Osteoblast (primary cell): ENCODE measurements around the gene PLEKHO2. TPM values are rescaled to one million over a fixed set of nuclear protein-coding genes. Genes with fewer than 3 reads are reported as not detected.

Experiments used
- DNase-seq: peaks from one replicate; pipeline ENCODE4 v3.0.0; 2011; ENCODE audit warnings: low spot score, mixed read lengths; ENCODE audit not compliant: insufficient read length; ENCODE audit errors: missing footprints
- H2AFZ ChIP-seq: 2 replicates; pipeline ENCODE4 v1.6.0; 2011; ENCODE audit warnings: mild to moderate bottlenecking, low read length
- H3K27ac ChIP-seq: 2 replicates; pipeline ENCODE4 v1.5.1; 2011; ENCODE audit warnings: mild to moderate bottlenecking, low read depth, low read length, moderate library complexity
- H3K27me3 ChIP-seq: 2 replicates; pipeline ENCODE4 v1.6.0; 2012; ENCODE audit warnings: mild to moderate bottlenecking, control low read depth, inconsistent platforms, low read length, moderate library complexity; ENCODE audit not compliant: insufficient read depth
- H3K36me3 ChIP-seq: 2 replicates; pipeline ENCODE4 v1.5.1; 2011; ENCODE audit warnings: mild to moderate bottlenecking, low read length, control low read depth, moderate library complexity; ENCODE audit not compliant: insufficient read depth
- H3K4me1 ChIP-seq: 2 replicates; pipeline ENCODE4 v1.5.1; 2011; ENCODE audit warnings: mild to moderate bottlenecking, low read length, control low read depth, moderate library complexity; ENCODE audit not compliant: insufficient read depth
- H3K4me2 ChIP-seq: 2 replicates; pipeline ENCODE4 v1.6.0; 2011; ENCODE audit warnings: mild to moderate bottlenecking, low read length; ENCODE audit not compliant: insufficient read depth
- H3K4me3 ChIP-seq: fragments of 200-600 bp; sonication (generic); 3 replicates; pipeline ENCODE4 v1.5.1; 2012; ENCODE audit warnings: mild to moderate bottlenecking, low read length, inconsistent platforms; ENCODE audit not compliant: insufficient read depth
- H3K79me2 ChIP-seq: 2 replicates; pipeline ENCODE4 v1.6.0; 2012; ENCODE audit warnings: mild to moderate bottlenecking, low read length, control low read depth, inconsistent platforms; ENCODE audit not compliant: insufficient read depth
- H3K9me3 ChIP-seq: 2 replicates; pipeline ENCODE4 v1.5.1; 2011; ENCODE audit warnings: low read depth, low read length, control low read depth
- H4K20me1 ChIP-seq: 2 replicates; pipeline ENCODE4 v1.6.0; 2012; ENCODE audit warnings: mild to moderate bottlenecking, low read length, control low read depth; ENCODE audit not compliant: insufficient read depth
- total RNA-seq: library from RNA; depleted of rRNA; stranded (reverse); fragments of >200 nt; gene quantifications from 2 replicates; pipeline ENCODE4 v1.2.3, GENCODE V29; 2012
- TF ChIP-seq, protein P1 (sequence below): IDR thresholded peaks from 2 replicates; pipeline ENCODE4 v1.5.1; 2011; ENCODE audit warnings: mild to moderate bottlenecking, low read depth, low read length, moderate library complexity; ENCODE audit errors: extremely low read depth

Gene PLEKHO2
- total RNA-seq, 1 donor: 41.6 TPM

DNA sequence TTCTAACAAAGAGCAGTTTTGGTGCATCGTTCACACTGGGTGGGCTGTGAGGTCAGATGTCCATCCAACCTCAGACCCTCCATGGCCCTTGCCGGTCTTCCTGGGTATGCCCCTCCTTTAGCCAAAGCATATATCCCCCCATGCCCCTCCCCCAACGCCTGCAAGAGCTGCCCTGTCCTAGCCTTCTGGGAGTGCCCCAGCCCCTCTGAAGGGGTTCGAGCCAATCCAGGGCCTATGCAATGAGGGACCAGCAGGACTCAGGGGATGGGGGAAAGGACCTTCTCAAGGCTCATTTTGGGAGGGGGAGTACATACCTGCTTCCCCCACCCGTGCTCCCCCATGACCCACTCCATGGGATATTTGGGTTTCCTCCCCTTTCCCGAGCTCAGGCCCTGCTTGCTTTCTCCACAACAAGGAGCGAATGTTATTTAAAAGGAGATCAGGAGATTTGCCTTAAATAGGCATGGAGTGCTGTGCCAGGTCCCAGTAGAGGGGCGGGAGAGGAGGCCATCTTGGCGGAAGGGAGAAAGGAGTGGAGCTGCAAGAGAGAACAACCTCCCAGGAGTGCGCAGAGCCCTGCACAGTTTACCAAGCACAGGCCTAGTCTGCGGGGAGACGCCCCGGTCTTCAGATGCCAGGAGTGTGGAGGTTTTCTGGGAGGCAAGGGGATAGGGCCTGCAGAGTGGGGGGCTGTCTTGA, 34.5 kb upstream of the PLEKHO2 start:
- Histone ChIP-seq H3K4me1 (peaks cover 4% of the 10 kb centered on the region), H3K27ac (no peak overlapping the region), H3K79me2 (no peaks in the 10 kb centered on the region), H3K4me2 (no peak overlapping the region), H2AFZ (no peak overlapping the region), H3K27me3 (no peaks in the 10 kb centered on the region), H3K36me3 (no peaks in the 10 kb centered on the region), H3K4me3 (no peak overlapping the region), H4K20me1 (no peaks in the 10 kb centered on the region), H3K9me3 (no peaks in the 10 kb centered on the region)
- peak; percentile 74 for DNase-seq
- TF ChIP-seq, protein P1, sequence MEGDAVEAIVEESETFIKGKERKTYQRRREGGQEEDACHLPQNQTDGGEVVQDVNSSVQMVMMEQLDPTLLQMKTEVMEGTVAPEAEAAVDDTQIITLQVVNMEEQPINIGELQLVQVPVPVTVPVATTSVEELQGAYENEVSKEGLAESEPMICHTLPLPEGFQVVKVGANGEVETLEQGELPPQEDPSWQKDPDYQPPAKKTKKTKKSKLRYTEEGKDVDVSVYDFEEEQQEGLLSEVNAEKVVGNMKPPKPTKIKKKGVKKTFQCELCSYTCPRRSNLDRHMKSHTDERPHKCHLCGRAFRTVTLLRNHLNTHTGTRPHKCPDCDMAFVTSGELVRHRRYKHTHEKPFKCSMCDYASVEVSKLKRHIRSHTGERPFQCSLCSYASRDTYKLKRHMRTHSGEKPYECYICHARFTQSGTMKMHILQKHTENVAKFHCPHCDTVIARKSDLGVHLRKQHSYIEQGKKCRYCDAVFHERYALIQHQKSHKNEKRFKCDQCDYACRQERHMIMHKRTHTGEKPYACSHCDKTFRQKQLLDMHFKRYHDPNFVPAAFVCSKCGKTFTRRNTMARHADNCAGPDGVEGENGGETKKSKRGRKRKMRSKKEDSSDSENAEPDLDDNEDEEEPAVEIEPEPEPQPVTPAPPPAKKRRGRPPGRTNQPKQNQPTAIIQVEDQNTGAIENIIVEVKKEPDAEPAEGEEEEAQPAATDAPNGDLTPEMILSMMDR: no peak

DNA sequence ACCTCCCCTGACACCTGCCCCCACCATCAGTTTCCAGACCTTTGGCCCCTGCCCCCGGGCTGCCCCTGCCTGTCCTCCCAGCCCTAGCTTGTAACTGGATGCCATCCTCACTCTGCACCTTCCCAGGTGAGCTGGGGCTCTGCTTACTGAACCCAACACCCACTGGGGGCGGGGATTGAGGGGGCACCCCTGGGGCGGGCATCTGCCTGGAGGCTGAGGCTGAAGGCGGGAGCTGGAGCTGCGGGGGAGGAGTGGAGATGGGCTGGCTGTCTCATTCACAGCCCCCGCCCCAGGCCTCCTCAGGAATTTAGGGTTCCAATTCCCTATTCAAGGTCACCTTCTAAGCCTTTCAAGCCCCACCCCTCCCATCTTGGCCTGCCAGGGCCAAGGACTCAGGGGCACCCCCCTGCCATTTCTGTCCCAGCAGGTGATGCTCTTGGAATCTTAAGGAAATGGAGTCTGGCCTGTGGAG, 33.9 kb upstream of the PLEKHO2 start:
- Histone ChIP-seq H3K27ac (no peak overlapping the region), H3K79me2 (no peaks in the 10 kb centered on the region), H3K4me2 (no peak overlapping the region), H4K20me1 (no peaks in the 10 kb centered on the region), H3K4me1 (peaks cover 4% of the 10 kb centered on the region), H3K9me3 (no peaks in the 10 kb centered on the region), H2AFZ (no peak overlapping the region), H3K27me3 (no peaks in the 10 kb centered on the region), H3K36me3 (no peaks in the 10 kb centered on the region), H3K4me3 (no peak overlapping the region)
- TF ChIP-seq, protein P1: no peak
- peak; percentile 55 for DNase-seq

DNA sequence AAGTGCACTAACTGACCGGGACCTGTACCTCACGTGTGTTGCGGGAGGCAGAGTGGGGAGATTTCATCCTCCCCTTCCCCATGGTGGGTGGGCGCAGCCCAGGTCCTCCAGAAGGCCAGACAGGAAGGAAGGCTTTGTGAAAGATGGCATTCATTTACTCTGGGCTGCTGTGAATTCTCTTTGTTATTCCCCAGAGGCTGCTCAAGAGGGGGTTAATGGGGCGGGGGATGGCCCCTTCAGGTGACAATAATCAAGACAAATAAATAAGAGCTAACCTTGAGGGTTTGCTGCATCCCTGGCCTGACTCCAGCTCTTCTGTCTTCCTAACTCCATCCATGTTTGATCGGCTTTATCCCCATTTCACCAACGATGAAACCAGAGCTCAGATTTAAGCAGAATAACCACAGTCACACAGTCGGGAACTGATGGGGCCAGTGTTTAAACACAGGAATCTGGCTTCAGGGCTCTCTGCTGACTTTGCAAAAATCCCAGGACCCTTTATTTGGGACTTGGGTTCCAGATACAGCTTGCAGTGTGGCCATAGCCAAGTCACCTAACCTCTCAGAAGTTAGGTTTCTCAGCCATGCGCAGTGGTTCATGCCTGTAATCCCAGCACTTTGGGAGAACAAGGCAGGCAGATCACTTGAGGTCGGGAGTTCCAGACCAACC, 32.8 kb upstream of the PLEKHO2 start:
- H3K9me3 ChIP-seq: no peaks in the 10 kb centered on the region
- no peak overlapping the region for H2AFZ ChIP-seq
- H3K4me3 ChIP-seq: no peak overlapping the region
- H3K36me3 ChIP-seq: no peaks in the 10 kb centered on the region
- H3K4me2 ChIP-seq: no peak overlapping the region
- no peak overlapping the region for H3K27ac ChIP-seq
- peak; percentile 47 for DNase-seq
- H3K4me1 ChIP-seq: peaks cover 4% of the 10 kb centered on the region
- no peaks in the 10 kb centered on the region for H4K20me1 ChIP-seq
- TF ChIP-seq, protein P1: no peak
- H3K79me2 ChIP-seq: no peaks in the 10 kb centered on the region
- H3K27me3 ChIP-seq: no peaks in the 10 kb centered on the region

DNA sequence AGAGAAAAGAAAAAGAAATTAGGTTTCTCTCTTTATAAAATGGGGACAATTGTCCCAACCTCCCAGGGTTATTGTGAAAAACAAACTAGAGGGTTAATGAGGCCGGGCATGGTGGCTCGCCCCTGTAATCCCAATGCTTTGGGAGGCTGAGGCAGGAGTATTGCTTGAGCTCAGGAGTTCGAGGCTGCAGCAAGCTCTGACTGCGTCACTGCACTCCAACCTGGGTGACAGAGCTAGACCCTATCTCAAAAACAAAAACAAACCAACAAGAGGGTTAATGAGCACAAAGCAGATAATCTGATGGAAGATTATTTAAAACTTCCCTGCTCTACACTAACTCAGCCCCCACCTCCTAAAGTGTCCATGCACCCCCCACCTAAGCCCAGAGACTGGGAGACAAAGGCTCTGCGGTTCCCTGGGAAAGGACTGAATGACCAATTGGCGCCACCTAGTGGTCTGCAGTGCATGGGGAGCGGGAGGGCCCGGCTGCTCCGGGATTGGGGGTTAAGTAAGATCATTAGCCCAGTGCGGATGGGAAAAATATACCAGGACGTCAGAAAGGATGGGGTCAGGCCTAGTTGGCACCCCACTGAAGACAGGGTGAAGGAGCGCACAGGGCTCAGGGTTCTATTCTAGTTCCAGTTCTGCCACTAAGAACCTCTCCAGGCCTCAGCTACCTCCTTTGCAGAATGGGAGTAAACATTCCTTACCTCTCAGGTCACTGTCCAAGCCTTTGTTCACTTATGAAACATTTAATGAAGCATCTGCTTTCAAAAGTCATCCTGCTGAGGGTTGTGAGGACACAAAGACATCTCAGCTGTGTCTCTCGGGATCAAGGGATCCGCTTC, 31.8 kb upstream of the PLEKHO2 start:
- Histone ChIP-seq H3K4me3 (no peak overlapping the region), H3K4me2 (no peak overlapping the region), H3K36me3 (no peaks in the 10 kb centered on the region), H2AFZ (peak overlapping the region; percentile 23), H3K4me1 (peaks cover 4% of the 10 kb centered on the region), H3K27me3 (no peaks in the 10 kb centered on the region), H3K27ac (no peak overlapping the region), H3K79me2 (no peaks in the 10 kb centered on the region), H4K20me1 (no peaks in the 10 kb centered on the region), H3K9me3 (no peaks in the 10 kb centered on the region)
- TF ChIP-seq, protein P1: peak; percentile 92
- peak; percentile 98 for DNase-seq
